HepG2 (cell line): ENCODE measurements around the gene PSMG3. TPM values are rescaled to one million over a fixed set of nuclear protein-coding genes. Genes with fewer than 3 reads are reported as not detected.

Source experiments
- ATAC-seq: fragments of 200-7000 bp; cut with Tn5 transposase; 3 replicates; pipeline ENCODE4 v1.9.1; 2020; ENCODE audit warnings: mild to moderate bottlenecking, moderate library complexity
- BruUV-seq: library from RNA; stranded (reverse); fragments of 400-500 nt; replicated peaks from 2 replicates; lab custom pipeline; 2021; lab: Mats Ljungman, UMichigan
- CTCF ChIA-PET: fragments of 300-600 bp; formaldehyde crosslinking; extraction: SDS; loops from one replicate; lab custom pipeline; 2021; ENCODE audit warnings: low total read pairs, inconsistent platforms, low intra/inter-chr PET ratio; lab: Yijun Ruan, JAX
- POLR2A ChIA-PET: fragments of 350-600 bp; sonication (Branson Sonifier 250); formaldehyde crosslinking; loops from one replicate; lab custom pipeline; 2020; ENCODE audit warnings: antibody characterized with exemption, inconsistent platforms; lab: Yijun Ruan, JAX
- DNase-seq: peaks from one replicate; pipeline ENCODE4 v3.0.0-alpha.2; 2015; ENCODE audit warnings: low spot score
- FAIRE-seq: peaks from 3 replicates; lab custom pipeline; 2011; peaks lifted over from hg19 to GRCh38; lab: Jason Lieb, UNC
- H2AFZ ChIP-seq: one replicate; pipeline ENCODE4 v1.6.1; 2011; ENCODE audit warnings: low read length, inconsistent platforms
- H3K27ac ChIP-seq: fragments of 300-600 bp; 3 replicates; pipeline ENCODE4 v1.8.0; 2011; ENCODE audit warnings: mixed run types, mild to moderate bottlenecking, mixed read lengths, low read length, inconsistent platforms; ENCODE audit not compliant: insufficient read depth; ENCODE audit errors: extremely low read length
- H3K27me3 ChIP-seq, 2 experiments: fragments of 200-600 bp in 1 of 2; 2 replicates in 1 of 2; 3 replicates in 1 of 2; pipeline versions ENCODE4 v1.6.0 to v1.8.0; 2011; ENCODE audit warnings: low read length in 2 of 2, mild to moderate bottlenecking in 2 of 2, moderate library complexity in 2 of 2, inconsistent platforms in 1 of 2; ENCODE audit not compliant: insufficient read depth in 2 of 2, control insufficient read depth in 1 of 2
- H3K36me3 ChIP-seq, 2 experiments: fragments of 200-600 bp in 1 of 2; replicated peaks in 1 of 2; 2 replicates in 1 of 2; 3 replicates in 1 of 2; pipeline versions ENCODE4 v1.5.1 to v1.8.0; 2011; ENCODE audit warnings: low read length in 2 of 2, inconsistent platforms in 1 of 2; ENCODE audit not compliant: insufficient read depth in 2 of 2, control insufficient read depth in 1 of 2
- H3K4me1 ChIP-seq: 2 replicates; pipeline ENCODE4 v1.5.1; 2012; ENCODE audit warnings: low read length, inconsistent platforms; ENCODE audit not compliant: insufficient read depth
- H3K4me2 ChIP-seq: 2 replicates; pipeline ENCODE4 v1.6.0; 2011; ENCODE audit warnings: low read depth, low read length, inconsistent platforms
- H3K4me3 ChIP-seq, 3 experiments: fragments of 200-600 bp in 1 of 3; sonication (generic), shearing (Covaris generic) in 1 of 3; replicated peaks in 1 of 3; 2 replicates each; pipeline ENCODE4 v1.5.1; 2011 to 2016; ENCODE audit warnings: low read length in 3 of 3, inconsistent platforms in 2 of 3, low read depth in 2 of 3, mild to moderate bottlenecking in 2 of 3, control low read depth in 1 of 3, mixed read lengths in 1 of 3; ENCODE audit not compliant: insufficient read depth in 1 of 3
- H3K79me2 ChIP-seq: one replicate; pipeline ENCODE4 v1.6.1; 2011; ENCODE audit warnings: low read length, inconsistent platforms; ENCODE audit not compliant: insufficient read depth
- H3K9ac ChIP-seq: 2 replicates; pipeline ENCODE4 v1.6.0; 2011; ENCODE audit warnings: mild to moderate bottlenecking, low read depth, low read length, inconsistent platforms; ENCODE audit not compliant: insufficient read depth
- H3K9me3 ChIP-seq: 2 replicates; pipeline ENCODE4 v1.5.1; 2012; ENCODE audit warnings: mild to moderate bottlenecking, low read length
- H4K20me1 ChIP-seq: 2 replicates; pipeline ENCODE4 v1.6.0; 2011; ENCODE audit warnings: inconsistent platforms, mild to moderate bottlenecking, low read length, moderate library complexity; ENCODE audit not compliant: insufficient read depth
- AGO2 ChIP-seq: fragments of 200-400 bp; formaldehyde crosslinking; optimal IDR thresholded peaks from 2 replicates; pipeline ENCODE3; 2017; ENCODE audit warnings: mild to moderate bottlenecking, low read depth, low read length, moderate library complexity
- KMT2B ChIP-seq: IDR thresholded peaks from 2 replicates; pipeline ENCODE4 v1.6.1; 2016; ENCODE audit warnings: missing genetic modification reagents, missing compliant biosample characterization
- WGBS: methylation state at CpG from one replicate; pipeline ENCODE4 v1.1.6; 2017; ENCODE audit warnings: low lambda C conversion rate; 5-methylcytosine and 5-hydroxymethylcytosine counted together
- in situ Hi-C: cut with HindIII; loops from 2 replicates; pipeline ENCODE4 v1.10.0; 2017; ENCODE audit warnings: low pct_unique_long_range_greater_than_20kb; ENCODE audit not compliant: extremely low pct_ligation_motif_present
- intact Hi-C: fragments of 100-400 bp; cut with micrococcal nuclease; formaldehyde crosslinking; loops from one replicate; pipeline ENCODE4 v1.10.0; 2022; ENCODE audit not compliant: unreplicated experiment
- polyA plus RNA-seq, 8 experiments: library from polyadenylated mRNA; depleted of rRNA in 3 of 8; stranded (reverse) in 7 of 8; unstranded in 1 of 8; fragments of >200 nt; fragmentation: Illumina TruSeq in 4 of 8; extraction: Trizol in 4 of 8; gene quantifications; 2 replicates each; pipeline versions ENCODE4 v1.2.1 to v1.2.3, GENCODE V29; 2011 to 2016; ENCODE audit warnings: low read depth in 4 of 8, missing spikeins in 1 of 8, mixed read lengths in 1 of 8; ENCODE audit not compliant: insufficient read depth in 1 of 8
- total RNA-seq, 5 experiments: library from RNA; depleted of rRNA; stranded (reverse); fragments of >200 nt; fragmentation: Illumina TruSeq; extraction: Trizol; gene quantifications; 2 replicates each; pipeline ENCODE4 v1.2.3, GENCODE V29; 2016; ENCODE audit warnings: low read depth in 1 of 5
- TF ChIP-seq, protein P1 (sequence below): sonication (generic); formaldehyde crosslinking; IDR thresholded peaks from 2 replicates; pipeline ENCODE4 v1.4.0; 2020; ENCODE audit warnings: missing genetic modification reagents, mild to moderate bottlenecking, borderline replicate concordance
- TF ChIP-seq, protein P2 (sequence below): sonication (generic); formaldehyde crosslinking; IDR thresholded peaks from 2 replicates; pipeline ENCODE4 v1.4.0; 2020; ENCODE audit warnings: mild to moderate bottlenecking, missing genetic modification reagents
- TF ChIP-seq, protein P3 (sequence below): sonication (generic); formaldehyde crosslinking; IDR thresholded peaks from 2 replicates; pipeline ENCODE4 v1.5.1; 2020; ENCODE audit warnings: mild to moderate bottlenecking, moderate library complexity, missing genetic modification reagents
- TF ChIP-seq, protein P4 (sequence below): sonication (generic); formaldehyde crosslinking; conservative IDR thresholded peaks from 2 replicates; pipeline ENCODE4 v1.4.0; 2020; ENCODE audit warnings: missing genetic modification reagents

PSMG3 gene
- total and polyA plus RNA-seq, 2 of the 13 experiments (the other 11 are each of a cell fraction or from before 2014, with no cell fraction given): 29.6 to 48.4 TPM

DNA sequence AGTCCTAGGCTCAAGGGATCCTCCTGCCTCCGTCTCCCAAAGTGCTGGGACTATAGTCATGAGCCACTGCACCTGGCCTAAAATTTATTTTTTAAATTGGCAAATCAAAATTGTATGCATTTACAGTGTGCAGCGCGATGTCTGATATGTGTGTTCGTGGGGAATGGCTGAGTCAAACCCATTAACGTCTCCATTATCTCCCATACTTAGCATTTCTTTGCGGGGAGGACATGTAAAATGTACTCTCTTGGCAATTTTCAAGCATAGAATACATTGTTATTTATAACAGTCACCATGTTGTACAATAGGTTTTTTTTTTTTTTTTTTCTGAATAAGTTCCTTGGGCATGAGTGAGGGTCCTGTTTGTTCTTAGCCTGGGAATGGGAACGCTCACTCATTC is 17.6 kb downstream of the PSMG3 start (continued):
- TF ChIP-seq, protein P1, sequence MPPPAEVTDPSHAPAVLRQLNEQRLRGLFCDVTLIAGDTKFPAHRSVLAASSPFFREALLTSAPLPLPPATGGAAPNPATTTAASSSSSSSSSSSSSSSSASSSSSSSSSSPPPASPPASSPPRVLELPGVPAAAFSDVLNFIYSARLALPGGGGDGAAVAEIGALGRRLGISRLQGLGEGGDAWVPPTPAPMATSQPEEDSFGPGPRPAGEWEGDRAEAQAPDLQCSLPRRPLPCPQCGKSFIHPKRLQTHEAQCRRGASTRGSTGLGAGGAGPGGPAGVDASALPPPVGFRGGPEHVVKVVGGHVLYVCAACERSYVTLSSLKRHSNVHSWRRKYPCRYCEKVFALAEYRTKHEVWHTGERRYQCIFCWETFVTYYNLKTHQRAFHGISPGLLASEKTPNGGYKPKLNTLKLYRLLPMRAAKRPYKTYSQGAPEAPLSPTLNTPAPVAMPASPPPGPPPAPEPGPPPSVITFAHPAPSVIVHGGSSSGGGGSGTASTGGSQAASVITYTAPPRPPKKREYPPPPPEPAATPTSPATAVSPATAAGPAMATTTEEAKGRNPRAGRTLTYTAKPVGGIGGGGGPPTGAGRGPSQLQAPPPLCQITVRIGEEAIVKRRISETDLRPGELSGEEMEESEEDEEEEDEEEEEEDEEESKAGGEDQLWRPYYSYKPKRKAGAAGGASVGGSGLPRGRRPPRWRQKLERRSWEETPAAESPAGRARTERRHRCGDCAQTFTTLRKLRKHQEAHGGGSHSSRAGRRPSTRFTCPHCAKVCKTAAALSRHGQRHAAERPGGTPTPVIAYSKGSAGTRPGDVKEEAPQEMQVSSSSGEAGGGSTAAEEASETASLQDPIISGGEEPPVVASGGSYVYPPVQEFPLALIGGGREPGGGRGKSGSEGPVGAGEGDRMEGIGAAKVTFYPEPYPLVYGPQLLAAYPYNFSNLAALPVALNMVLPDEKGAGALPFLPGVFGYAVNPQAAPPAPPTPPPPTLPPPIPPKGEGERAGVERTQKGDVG: no peak
- TF ChIP-seq, protein P2, sequence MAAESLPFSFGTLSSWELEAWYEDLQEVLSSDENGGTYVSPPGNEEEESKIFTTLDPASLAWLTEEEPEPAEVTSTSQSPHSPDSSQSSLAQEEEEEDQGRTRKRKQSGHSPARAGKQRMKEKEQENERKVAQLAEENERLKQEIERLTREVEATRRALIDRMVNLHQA: no peak
- TF ChIP-seq, protein P3, sequence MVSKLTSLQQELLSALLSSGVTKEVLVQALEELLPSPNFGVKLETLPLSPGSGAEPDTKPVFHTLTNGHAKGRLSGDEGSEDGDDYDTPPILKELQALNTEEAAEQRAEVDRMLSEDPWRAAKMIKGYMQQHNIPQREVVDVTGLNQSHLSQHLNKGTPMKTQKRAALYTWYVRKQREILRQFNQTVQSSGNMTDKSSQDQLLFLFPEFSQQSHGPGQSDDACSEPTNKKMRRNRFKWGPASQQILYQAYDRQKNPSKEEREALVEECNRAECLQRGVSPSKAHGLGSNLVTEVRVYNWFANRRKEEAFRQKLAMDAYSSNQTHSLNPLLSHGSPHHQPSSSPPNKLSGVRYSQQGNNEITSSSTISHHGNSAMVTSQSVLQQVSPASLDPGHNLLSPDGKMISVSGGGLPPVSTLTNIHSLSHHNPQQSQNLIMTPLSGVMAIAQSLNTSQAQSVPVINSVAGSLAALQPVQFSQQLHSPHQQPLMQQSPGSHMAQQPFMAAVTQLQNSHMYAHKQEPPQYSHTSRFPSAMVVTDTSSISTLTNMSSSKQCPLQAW (CRISPR knock-in tag): no peak

DNA sequence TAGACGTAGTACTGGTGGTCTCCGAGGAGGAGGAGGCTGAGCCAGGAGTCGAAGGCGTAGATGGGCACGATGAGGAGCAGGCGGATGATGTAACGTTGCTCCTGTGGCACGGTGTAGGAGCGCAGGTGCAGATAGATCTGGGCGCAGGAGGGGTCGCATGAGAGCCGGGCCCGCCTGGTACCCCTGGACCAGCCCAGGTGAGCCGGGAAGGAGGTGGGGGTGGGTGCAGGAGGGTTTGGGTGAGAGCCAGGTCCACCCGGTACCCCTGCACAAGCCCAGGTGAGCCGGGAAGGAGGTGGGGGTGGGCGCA is 19.0 kb downstream of the PSMG3 start:
- H3K27me3 ChIP-seq: no peaks in the 10 kb centered on the region
- no peak for ATAC-seq
- in situ Hi-C loops: no loop called here
- no peaks in the 10 kb centered on the region for H3K9me3 ChIP-seq
- BruUV-seq: no TSS peak
- WGBS: 97% methylated on average over 14 of the region's 17 CpGs
- peaks cover 21% of the 10 kb centered on the region for H3K4me1 ChIP-seq
- H3K4me2 ChIP-seq: no peak overlapping the region
- H2AFZ ChIP-seq: no peak overlapping the region
- DNase-seq: no peak
- no peaks in the 10 kb centered on the region for H3K79me2 ChIP-seq
- CTCF ChIA-PET: no interaction called here
- H3K27ac ChIP-seq: no peak overlapping the region
- no peak overlapping the region for H3K9ac ChIP-seq
- H3K4me3 ChIP-seq: no peak overlapping the region
- peaks cover 5 to 10% of the 10 kb centered on the region in 2 experiments; a peak in 4 of 5 replicates for H3K36me3 ChIP-seq
- no peaks in the 10 kb centered on the region for H4K20me1 ChIP-seq
- POLR2A ChIA-PET: no interaction called here
- TF ChIP-seq AGO2 (peak; percentile 19), KMT2B (CRISPR knock-in tag) (no peak)
- TF ChIP-seq, protein P4, sequence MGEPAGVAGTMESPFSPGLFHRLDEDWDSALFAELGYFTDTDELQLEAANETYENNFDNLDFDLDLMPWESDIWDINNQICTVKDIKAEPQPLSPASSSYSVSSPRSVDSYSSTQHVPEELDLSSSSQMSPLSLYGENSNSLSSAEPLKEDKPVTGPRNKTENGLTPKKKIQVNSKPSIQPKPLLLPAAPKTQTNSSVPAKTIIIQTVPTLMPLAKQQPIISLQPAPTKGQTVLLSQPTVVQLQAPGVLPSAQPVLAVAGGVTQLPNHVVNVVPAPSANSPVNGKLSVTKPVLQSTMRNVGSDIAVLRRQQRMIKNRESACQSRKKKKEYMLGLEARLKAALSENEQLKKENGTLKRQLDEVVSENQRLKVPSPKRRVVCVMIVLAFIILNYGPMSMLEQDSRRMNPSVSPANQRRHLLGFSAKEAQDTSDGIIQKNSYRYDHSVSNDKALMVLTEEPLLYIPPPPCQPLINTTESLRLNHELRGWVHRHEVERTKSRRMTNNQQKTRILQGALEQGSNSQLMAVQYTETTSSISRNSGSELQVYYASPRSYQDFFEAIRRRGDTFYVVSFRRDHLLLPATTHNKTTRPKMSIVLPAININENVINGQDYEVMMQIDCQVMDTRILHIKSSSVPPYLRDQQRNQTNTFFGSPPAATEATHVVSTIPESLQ (CRISPR knock-in tag): no peak
- no peak for FAIRE-seq
- intact Hi-C loops: no loop called here
